Gastrocnemius medialis (tissue), 4 donors: Measurements from ENCODE around the gene FAM83G. TPM values are rescaled to one million over a fixed set of nuclear protein-coding genes. Genes with fewer than 3 reads are reported as not detected.

ENCODE experiments used
- ATAC-seq, 2 donors: fragments of 150-250 bp; one replicate each; pipeline ENCODE4 v1.9.1; 2016
- DNase-seq, 2 donors: peaks; one replicate each; pipeline ENCODE4 v3.0.0-alpha.2; 2019
- H3K27ac ChIP-seq, 4 donors: fragments of 200-600 bp; sonication (generic); 1 replicate in 1 of 4; 2 replicates in 3 of 4; pipeline ENCODE4 v1.5.1; 2016 to 2018; ENCODE audit warnings: mild to moderate bottlenecking in 2 of 4, moderate library complexity in 1 of 4
- H3K27me3 ChIP-seq, 3 donors: fragments of 200-600 bp; sonication (generic) in 2 of 3; 1 replicate in 1 of 3; 2 replicates in 2 of 3; pipeline versions ENCODE4 v1.5.1 to v1.6.0; 2016 to 2019; ENCODE audit warnings: mild to moderate bottlenecking in 1 of 3, moderate library complexity in 1 of 3
- H3K36me3 ChIP-seq, 2 donors: fragments of 200-600 bp; sonication (generic) in 1 of 2; one replicate each; pipeline ENCODE4 v1.5.1; 2017 to 2018
- H3K4me1 ChIP-seq, 2 donors: fragments of 200-600 bp; sonication (generic) in 1 of 2; one replicate each; pipeline ENCODE4 v1.5.1; 2016 to 2017; ENCODE audit warnings: mild to moderate bottlenecking in 2 of 2
- H3K4me3 ChIP-seq, 4 donors: fragments of 200-600 bp; sonication (generic) in 3 of 4; 1 replicate in 1 of 4; 2 replicates in 3 of 4; pipeline ENCODE4 v1.5.1; 2016 to 2019; ENCODE audit warnings: mild to moderate bottlenecking in 2 of 4
- H3K9me3 ChIP-seq, 3 donors: fragments of 200-600 bp; sonication (generic) in 2 of 3; 1 replicate in 1 of 3; 2 replicates in 2 of 3; pipeline ENCODE4 v1.5.1; 2016 to 2019
- POLR2A ChIP-seq, 2 donors: fragments of 450-650 bp; IDR thresholded peaks; one replicate each; pipeline ENCODE4 v1.6.1; 2017; ENCODE audit warnings: antibody characterized with exemption in 2 of 2, mild to moderate bottlenecking in 2 of 2, moderate library complexity in 2 of 2
- in situ Hi-C, 4 donors: fragments of 200-750 bp; cut with MboI; loops; one replicate each; pipeline versions ENCODE4 v1.15.0 to v1.8.0; 2017; ENCODE audit warnings: low sequenced_read_pairs in 4 of 4
- intact Hi-C: fragments of 100-400 bp; cut with DNase I; formaldehyde crosslinking; loops from one replicate; pipeline ENCODE4 v1.15.1; 2023; ENCODE audit warnings: low total_unique reads
- total RNA-seq, 4 donors: library from RNA; depleted of rRNA; stranded (reverse); fragments of >200 nt; gene quantifications; one replicate each; pipeline versions ENCODE4 v1.1.0 to v1.2.3, GENCODE V29; 2016
- TF ChIP-seq, protein P1 (sequence below), 5 experiments: fragments of 450-650 bp in 3 of 5; fragments of 200-600 bp in 2 of 5; sonication (generic) in 2 of 5; IDR thresholded peaks in 4 of 5; conservative IDR thresholded peaks in 1 of 5; 1 replicate in 4 of 5; 2 replicates in 1 of 5; pipeline ENCODE4 v1.5.1; 2016 to 2019; ENCODE audit warnings: antibody characterized with exemption in 5 of 5, mild to moderate bottlenecking in 3 of 5, moderate library complexity in 3 of 5

The FAM83G gene
- total RNA-seq, 4 donors from 2014 or later: 8.2 to 25.6 (median 16.9) TPM

- Histone ChIP-seq H3K4me1 (peaks cover 4 to 6% of the 10 kb centered on the region in 2 donors), H3K4me3 (no peak overlapping the region), H3K27me3 (no peaks in the 10 kb centered on the region), H3K27ac (no peak overlapping the region), H3K9me3 (no peaks in the 10 kb centered on the region), H3K36me3 (no peaks in the 10 kb centered on the region)
- ATAC-seq (no peak), DNase-seq (no peak)
- intact Hi-C loops (no loop called here), in situ Hi-C loops (loop anchor here in 1 of 4 donors (10.0 kb wide), 1 partner anchor 52 kb away; no protein-coding TSS in a partner anchor)
- TF ChIP-seq, protein P1, sequence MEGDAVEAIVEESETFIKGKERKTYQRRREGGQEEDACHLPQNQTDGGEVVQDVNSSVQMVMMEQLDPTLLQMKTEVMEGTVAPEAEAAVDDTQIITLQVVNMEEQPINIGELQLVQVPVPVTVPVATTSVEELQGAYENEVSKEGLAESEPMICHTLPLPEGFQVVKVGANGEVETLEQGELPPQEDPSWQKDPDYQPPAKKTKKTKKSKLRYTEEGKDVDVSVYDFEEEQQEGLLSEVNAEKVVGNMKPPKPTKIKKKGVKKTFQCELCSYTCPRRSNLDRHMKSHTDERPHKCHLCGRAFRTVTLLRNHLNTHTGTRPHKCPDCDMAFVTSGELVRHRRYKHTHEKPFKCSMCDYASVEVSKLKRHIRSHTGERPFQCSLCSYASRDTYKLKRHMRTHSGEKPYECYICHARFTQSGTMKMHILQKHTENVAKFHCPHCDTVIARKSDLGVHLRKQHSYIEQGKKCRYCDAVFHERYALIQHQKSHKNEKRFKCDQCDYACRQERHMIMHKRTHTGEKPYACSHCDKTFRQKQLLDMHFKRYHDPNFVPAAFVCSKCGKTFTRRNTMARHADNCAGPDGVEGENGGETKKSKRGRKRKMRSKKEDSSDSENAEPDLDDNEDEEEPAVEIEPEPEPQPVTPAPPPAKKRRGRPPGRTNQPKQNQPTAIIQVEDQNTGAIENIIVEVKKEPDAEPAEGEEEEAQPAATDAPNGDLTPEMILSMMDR (IDR thresholded peaks at IDR 0.05 in 4 of 5, conservative IDR thresholded peaks at IDR 0.05 in 1 of 5): no peak
- no peak for TF ChIP-seq POLR2A (IDR thresholded peaks at IDR 0.05)
These were observed 42.1 kb downstream of the FAM83G start for GRCh38 chr17:18962494-18962815.

- Histone ChIP-seq H3K27ac (no peak overlapping the region), H3K9me3 (no peaks in the 10 kb centered on the region), H3K36me3 (no peaks in the 10 kb centered on the region), H3K4me3 (no peak overlapping the region), H3K27me3 (no peaks in the 10 kb centered on the region), H3K4me1 (peaks cover 0 to under 1% of the 10 kb centered on the region in 2 donors)
- intact Hi-C loops: no loop called here
- in situ Hi-C loops: loop anchor here in 1 of 4 donors (10.0 kb wide), 1 partner anchor 53 kb away; no protein-coding TSS in a partner anchor
- TF ChIP-seq POLR2A (IDR thresholded peaks at IDR 0.05): no peak
- TF ChIP-seq, protein P1 (IDR thresholded peaks at IDR 0.05 in 4 of 5, conservative IDR thresholded peaks at IDR 0.05 in 1 of 5): no peak
- DNase-seq: no peak
- ATAC-seq: no peak
These were observed 42.7 kb downstream of the FAM83G start for GRCh38 chr17:18961634-18962493.

GRCh38 chr17:18960803-18961511, 43.6 kb downstream of the FAM83G start:
- no peak for TF ChIP-seq POLR2A (IDR thresholded peaks at IDR 0.05)
- TF ChIP-seq, protein P1 (IDR thresholded peaks at IDR 0.05 in 4 of 5, conservative IDR thresholded peaks at IDR 0.05 in 1 of 5): peak; percentile 73 to 96 (median 92)
- no peak overlapping the region for H3K27ac ChIP-seq
- H3K36me3 ChIP-seq: no peaks in the 10 kb centered on the region
- H3K4me1 ChIP-seq: no peaks in the 10 kb centered on the region
- no peak overlapping the region for H3K4me3 ChIP-seq
- DNase-seq (peak; percentile 58 to 62), ATAC-seq (peak; percentile 81 to 92)
- intact Hi-C loops: no loop called here
- no peaks in the 10 kb centered on the region for H3K9me3 ChIP-seq
- in situ Hi-C loops: loop anchor here in 1 of 4 donors (10.0 kb wide), 1 partner anchor 54 kb away; no protein-coding TSS in a partner anchor
- H3K27me3 ChIP-seq: no peaks in the 10 kb centered on the region

DNA sequence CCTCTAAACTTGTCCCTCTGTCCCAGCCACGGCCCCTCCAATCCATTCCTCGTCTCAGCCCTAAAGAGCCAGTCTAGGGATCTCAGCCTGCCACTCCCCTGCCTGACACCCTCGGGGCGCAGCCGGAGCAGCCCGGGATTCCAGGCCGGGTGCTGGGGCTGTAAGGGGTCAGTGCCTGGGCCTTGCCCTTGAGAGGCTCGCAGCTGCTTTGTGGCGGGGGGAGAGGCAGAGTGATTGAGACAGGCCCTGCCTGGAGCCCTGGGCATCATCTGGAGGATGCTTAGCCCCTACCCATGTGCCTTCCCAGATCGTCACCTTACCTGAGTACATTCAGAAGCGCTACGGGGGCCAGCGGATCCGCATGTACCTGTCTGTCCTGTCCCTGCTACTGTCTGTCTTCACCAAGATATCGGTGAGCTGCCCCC, 44.3 kb downstream of the FAM83G start:
- Histone ChIP-seq H3K27me3 (no peaks in the 10 kb centered on the region), H3K9me3 (no peaks in the 10 kb centered on the region), H3K4me1 (no peaks in the 10 kb centered on the region), H3K27ac (no peak overlapping the region), H3K4me3 (no peak overlapping the region), H3K36me3 (no peaks in the 10 kb centered on the region)
- ATAC-seq (no peak), DNase-seq (no peak)
- in situ Hi-C loops: loop anchor here in 1 of 4 donors (10.0 kb wide), 1 partner anchor 55 kb away; no protein-coding TSS in a partner anchor
- TF ChIP-seq, protein P1 (IDR thresholded peaks at IDR 0.05 in 4 of 5, conservative IDR thresholded peaks at IDR 0.05 in 1 of 5): no peak
- no peak for TF ChIP-seq POLR2A (IDR thresholded peaks at IDR 0.05)
- intact Hi-C loops: no loop called here
